ENCODE results near the gene VSIG4. TPM values are rescaled to one million over a fixed set of nuclear protein-coding genes. Genes with fewer than 3 reads are reported as not detected.

Gene VSIG4
- total RNA-seq, 1 experiment from 2014 or later, result not detected

DNA sequence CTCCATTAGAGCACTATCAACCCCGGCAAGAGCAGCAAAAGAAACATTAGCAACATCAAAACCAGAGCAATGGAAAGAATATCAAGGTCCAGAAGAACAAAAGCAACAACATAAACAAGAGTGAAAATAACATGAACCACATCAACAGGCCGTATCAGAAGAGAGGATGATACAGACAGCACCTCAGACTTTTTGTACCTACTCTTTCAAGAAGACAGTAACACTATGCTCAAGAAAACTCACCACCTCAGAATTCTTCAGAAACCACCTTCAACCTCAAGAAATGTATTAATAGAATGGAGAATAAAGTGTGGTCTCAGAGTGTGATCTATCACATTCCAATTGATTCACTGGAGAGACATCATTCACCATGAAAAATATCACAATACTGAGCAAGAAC is 46.5 kb downstream of the VSIG4 start:
- no peak overlapping the region for H3K4me3 Mint-ChIP-seq (ENCODE audit: unreplicated experiment)
- H3K9me3 Mint-ChIP-seq (ENCODE audit: unreplicated experiment), result no peaks in the 10 kb centered on the region

GRCh38 chrX:65990702-65991101 is 49.2 kb downstream of the VSIG4 start:
- H3K27me3 Mint-ChIP-seq (ENCODE audit: insufficient read depth, unreplicated experiment), result no peaks in the 10 kb centered on the region
- TF ChIP-seq, protein P1, sequence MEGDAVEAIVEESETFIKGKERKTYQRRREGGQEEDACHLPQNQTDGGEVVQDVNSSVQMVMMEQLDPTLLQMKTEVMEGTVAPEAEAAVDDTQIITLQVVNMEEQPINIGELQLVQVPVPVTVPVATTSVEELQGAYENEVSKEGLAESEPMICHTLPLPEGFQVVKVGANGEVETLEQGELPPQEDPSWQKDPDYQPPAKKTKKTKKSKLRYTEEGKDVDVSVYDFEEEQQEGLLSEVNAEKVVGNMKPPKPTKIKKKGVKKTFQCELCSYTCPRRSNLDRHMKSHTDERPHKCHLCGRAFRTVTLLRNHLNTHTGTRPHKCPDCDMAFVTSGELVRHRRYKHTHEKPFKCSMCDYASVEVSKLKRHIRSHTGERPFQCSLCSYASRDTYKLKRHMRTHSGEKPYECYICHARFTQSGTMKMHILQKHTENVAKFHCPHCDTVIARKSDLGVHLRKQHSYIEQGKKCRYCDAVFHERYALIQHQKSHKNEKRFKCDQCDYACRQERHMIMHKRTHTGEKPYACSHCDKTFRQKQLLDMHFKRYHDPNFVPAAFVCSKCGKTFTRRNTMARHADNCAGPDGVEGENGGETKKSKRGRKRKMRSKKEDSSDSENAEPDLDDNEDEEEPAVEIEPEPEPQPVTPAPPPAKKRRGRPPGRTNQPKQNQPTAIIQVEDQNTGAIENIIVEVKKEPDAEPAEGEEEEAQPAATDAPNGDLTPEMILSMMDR (IDR thresholded peaks at IDR 0.05; ENCODE audit: insufficient read depth in 1 of 2, low read depth in 1 of 2, low read length in 1 of 2, severe bottlenecking in 1 of 2, unreplicated experiment in 1 of 2), result no peak
- POLR2A ChIA-PET, result no interaction called here
- Histone ChIP-seq H3K27me3 (replicated peaks; ENCODE audit: control insufficient read depth, insufficient read depth, low read length) (no peaks in the 10 kb centered on the region), H3K4me1 (no peaks in the 10 kb centered on the region), H3K36me3 (ENCODE audit: control insufficient read depth, insufficient read depth, low read length) (no peaks in the 10 kb centered on the region), H3K9me3 (no peaks in the 10 kb centered on the region), H3K4me3 (ENCODE audit: low read depth, low read length) (no peak overlapping the region)
- H3K4me3 Mint-ChIP-seq (ENCODE audit: unreplicated experiment), result no peak overlapping the region
- CTCF ChIA-PET, result no interaction called here
- DNase-seq, result no peak
- no peak overlapping the region for H3K27ac Mint-ChIP-seq (ENCODE audit: unreplicated experiment)
- no peaks in the 10 kb centered on the region for H3K9me3 Mint-ChIP-seq (ENCODE audit: unreplicated experiment)
- H3K36me3 Mint-ChIP-seq (ENCODE audit: insufficient read depth, unreplicated experiment), result no peaks in the 10 kb centered on the region
- intact Hi-C loops (cut with micrococcal nuclease; ENCODE audit: unreplicated experiment), result no loop called here
- BruUV-seq (replicated peaks), result no TSS peak
- H3K4me1 Mint-ChIP-seq (ENCODE audit: low read depth, unreplicated experiment), result no peaks in the 10 kb centered on the region

More for the DNA sequence above, 46.5 kb downstream of the VSIG4 start:
- Histone ChIP-seq H3K9me3 (no peaks in the 10 kb centered on the region), H3K4me3 (ENCODE audit: low read depth, low read length) (no peak overlapping the region), H3K4me1 (no peaks in the 10 kb centered on the region), H3K36me3 (ENCODE audit: control insufficient read depth, insufficient read depth, low read length) (no peaks in the 10 kb centered on the region), H3K27me3 (replicated peaks; ENCODE audit: control insufficient read depth, insufficient read depth, low read length) (no peaks in the 10 kb centered on the region)
- no peaks in the 10 kb centered on the region for H3K36me3 Mint-ChIP-seq (ENCODE audit: insufficient read depth, unreplicated experiment)
- CTCF ChIA-PET, result no interaction called here
- TF ChIP-seq, protein P1 (IDR thresholded peaks at IDR 0.05; ENCODE audit: insufficient read depth in 1 of 2, low read depth in 1 of 2, low read length in 1 of 2, severe bottlenecking in 1 of 2, unreplicated experiment in 1 of 2), result no peak
- intact Hi-C loops (cut with micrococcal nuclease; ENCODE audit: unreplicated experiment), result no loop called here
- DNase-seq, result no peak
- H3K4me1 Mint-ChIP-seq (ENCODE audit: low read depth, unreplicated experiment), result no peaks in the 10 kb centered on the region
- H3K27me3 Mint-ChIP-seq (ENCODE audit: insufficient read depth, unreplicated experiment), result no peaks in the 10 kb centered on the region
- no TSS peak for BruUV-seq (replicated peaks)
- H3K27ac Mint-ChIP-seq (ENCODE audit: unreplicated experiment), result no peak overlapping the region
- POLR2A ChIA-PET, result no interaction called here

GRCh38 chrX:65987811-65988210 is 52.1 kb downstream of the VSIG4 start:
- intact Hi-C loops (cut with micrococcal nuclease; ENCODE audit: unreplicated experiment), result loop anchor here (5.0 kb wide), 1 partner anchor 391 kb away; no protein-coding TSS in a partner anchor
- Mint-ChIP-seq H3K4me3 (ENCODE audit: unreplicated experiment) (no peak overlapping the region), H3K36me3 (ENCODE audit: insufficient read depth, unreplicated experiment) (no peaks in the 10 kb centered on the region), H3K27ac (ENCODE audit: unreplicated experiment) (no peak overlapping the region), H3K9me3 (ENCODE audit: unreplicated experiment) (no peaks in the 10 kb centered on the region), H3K4me1 (ENCODE audit: low read depth, unreplicated experiment) (no peaks in the 10 kb centered on the region), H3K27me3 (ENCODE audit: insufficient read depth, unreplicated experiment) (no peaks in the 10 kb centered on the region)
- Histone ChIP-seq H3K4me3 (ENCODE audit: low read depth, low read length) (no peak overlapping the region), H3K27me3 (replicated peaks; ENCODE audit: control insufficient read depth, insufficient read depth, low read length) (no peaks in the 10 kb centered on the region), H3K4me1 (no peaks in the 10 kb centered on the region), H3K9me3 (no peaks in the 10 kb centered on the region), H3K36me3 (ENCODE audit: control insufficient read depth, insufficient read depth, low read length) (no peaks in the 10 kb centered on the region)
- ChIA-PET CTCF (no interaction called here), POLR2A (no interaction called here)
- DNase-seq, result no peak
- BruUV-seq (replicated peaks), result no TSS peak
- TF ChIP-seq, protein P1 (IDR thresholded peaks at IDR 0.05; ENCODE audit: insufficient read depth in 1 of 2, low read depth in 1 of 2, low read length in 1 of 2, severe bottlenecking in 1 of 2, unreplicated experiment in 1 of 2), result no peak
